Loucy (cell line): ENCODE measurements around the gene GPR37.

Experiments used
- EZH2phosphoT487 ChIP-seq: fragments of 200-600 bp; IDR thresholded peaks from 2 replicates; pipeline ENCODE4 v1.6.1; 2018; ENCODE audit warnings: antibody characterized with exemption, mild to moderate bottlenecking, moderate library complexity, borderline replicate concordance
- TF ChIP-seq, protein P1 (sequence below): fragments of 200-600 bp; sonication (generic); conservative IDR thresholded peaks from 2 replicates; pipeline ENCODE4 v1.5.1; 2014; ENCODE audit warnings: mild to moderate bottlenecking, antibody characterized with exemption, low read length

DNA sequence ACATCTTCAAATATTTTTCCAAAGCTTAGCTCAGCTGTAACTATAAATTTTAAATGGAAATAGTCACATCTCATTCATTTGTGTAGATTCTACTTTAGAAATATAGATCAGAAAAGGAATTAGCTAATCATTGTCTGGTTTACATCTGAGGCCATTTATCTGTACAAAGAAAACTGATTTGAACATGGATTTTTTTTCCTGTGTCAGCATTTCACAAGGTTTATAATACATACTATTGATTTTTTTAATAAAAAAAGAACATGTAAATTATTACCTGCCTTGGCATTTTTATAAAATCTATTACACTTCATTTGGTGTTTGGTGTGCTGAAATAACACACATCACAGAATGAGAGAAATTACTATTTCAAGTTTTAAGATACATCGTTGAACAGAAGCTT lies 3.5 kb upstream of the GPR37 start:
- TF ChIP-seq, protein P1, sequence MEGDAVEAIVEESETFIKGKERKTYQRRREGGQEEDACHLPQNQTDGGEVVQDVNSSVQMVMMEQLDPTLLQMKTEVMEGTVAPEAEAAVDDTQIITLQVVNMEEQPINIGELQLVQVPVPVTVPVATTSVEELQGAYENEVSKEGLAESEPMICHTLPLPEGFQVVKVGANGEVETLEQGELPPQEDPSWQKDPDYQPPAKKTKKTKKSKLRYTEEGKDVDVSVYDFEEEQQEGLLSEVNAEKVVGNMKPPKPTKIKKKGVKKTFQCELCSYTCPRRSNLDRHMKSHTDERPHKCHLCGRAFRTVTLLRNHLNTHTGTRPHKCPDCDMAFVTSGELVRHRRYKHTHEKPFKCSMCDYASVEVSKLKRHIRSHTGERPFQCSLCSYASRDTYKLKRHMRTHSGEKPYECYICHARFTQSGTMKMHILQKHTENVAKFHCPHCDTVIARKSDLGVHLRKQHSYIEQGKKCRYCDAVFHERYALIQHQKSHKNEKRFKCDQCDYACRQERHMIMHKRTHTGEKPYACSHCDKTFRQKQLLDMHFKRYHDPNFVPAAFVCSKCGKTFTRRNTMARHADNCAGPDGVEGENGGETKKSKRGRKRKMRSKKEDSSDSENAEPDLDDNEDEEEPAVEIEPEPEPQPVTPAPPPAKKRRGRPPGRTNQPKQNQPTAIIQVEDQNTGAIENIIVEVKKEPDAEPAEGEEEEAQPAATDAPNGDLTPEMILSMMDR, result no peak
- no peak for TF ChIP-seq EZH2phosphoT487
